ENCODE data around the gene SMARCC2. TPM values are rescaled to one million over a fixed set of nuclear protein-coding genes. Genes with fewer than 3 reads are reported as not detected.

SMARCC2 gene
- total and polyA plus RNA-seq, 2 of the 13 experiments (the other 11 are each of a cell fraction or from before 2014, with no cell fraction given), result 21.3 to 24.1 TPM

DNA sequence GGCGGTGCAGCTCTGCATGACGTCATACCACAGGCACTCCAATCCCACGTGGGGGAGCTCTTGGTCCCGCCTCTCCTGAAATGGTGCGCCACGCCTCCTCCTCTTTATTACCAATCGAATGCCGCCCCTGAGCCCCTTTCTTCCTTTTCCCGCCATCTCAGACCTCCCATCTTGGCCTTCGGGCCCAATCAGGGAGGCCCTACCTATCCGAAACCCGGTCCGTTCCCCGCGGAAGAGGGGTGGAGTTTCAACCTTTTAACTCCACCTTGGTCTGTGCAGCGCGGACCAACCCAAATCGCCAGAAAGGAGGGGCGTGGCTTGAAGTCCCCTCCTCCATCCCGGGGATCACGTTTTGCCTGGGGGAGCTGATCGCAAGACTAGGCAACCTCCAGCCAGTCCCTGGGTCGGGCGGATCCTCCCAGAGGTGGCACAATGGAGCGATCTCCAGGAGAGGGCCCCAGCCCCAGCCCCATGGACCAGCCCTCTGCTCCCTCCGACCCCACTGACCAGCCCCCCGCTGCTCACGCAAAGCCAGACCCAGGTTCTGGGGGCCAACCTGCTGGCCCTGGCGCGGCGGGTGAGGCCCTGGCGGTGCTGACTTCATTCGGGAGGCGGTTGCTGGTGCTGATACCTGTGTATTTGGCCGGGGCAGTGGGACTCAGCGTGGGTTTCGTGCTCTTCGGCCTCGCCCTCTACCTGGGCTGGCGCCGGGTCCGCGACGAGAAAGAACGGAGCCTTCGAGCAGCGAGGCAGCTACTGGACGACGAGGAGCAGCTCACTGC is 61.2 kb downstream of the SMARCC2 start, which contains the start of gene ESYT1 (continued):
- no peak; the same call in 1 of the 2 replicates for TF ChIP-seq MEIS2 (CRISPR knock-in tag; IDR thresholded peaks at IDR 0.05)
- TF ChIP-seq HOXD1 (CRISPR knock-in tag; IDR thresholded peaks at IDR 0.05), result no peak
- TF ChIP-seq, protein P1, sequence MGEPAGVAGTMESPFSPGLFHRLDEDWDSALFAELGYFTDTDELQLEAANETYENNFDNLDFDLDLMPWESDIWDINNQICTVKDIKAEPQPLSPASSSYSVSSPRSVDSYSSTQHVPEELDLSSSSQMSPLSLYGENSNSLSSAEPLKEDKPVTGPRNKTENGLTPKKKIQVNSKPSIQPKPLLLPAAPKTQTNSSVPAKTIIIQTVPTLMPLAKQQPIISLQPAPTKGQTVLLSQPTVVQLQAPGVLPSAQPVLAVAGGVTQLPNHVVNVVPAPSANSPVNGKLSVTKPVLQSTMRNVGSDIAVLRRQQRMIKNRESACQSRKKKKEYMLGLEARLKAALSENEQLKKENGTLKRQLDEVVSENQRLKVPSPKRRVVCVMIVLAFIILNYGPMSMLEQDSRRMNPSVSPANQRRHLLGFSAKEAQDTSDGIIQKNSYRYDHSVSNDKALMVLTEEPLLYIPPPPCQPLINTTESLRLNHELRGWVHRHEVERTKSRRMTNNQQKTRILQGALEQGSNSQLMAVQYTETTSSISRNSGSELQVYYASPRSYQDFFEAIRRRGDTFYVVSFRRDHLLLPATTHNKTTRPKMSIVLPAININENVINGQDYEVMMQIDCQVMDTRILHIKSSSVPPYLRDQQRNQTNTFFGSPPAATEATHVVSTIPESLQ (CRISPR knock-in tag; conservative IDR thresholded peaks at IDR 0.05), result peak; percentile 27; the same call in 1 of the 2 replicates
- no peak for TF ChIP-seq ZNF7 (CRISPR knock-in tag; IDR thresholded peaks at IDR 0.05)
- TF ChIP-seq DNMT3B (CRISPR knock-in tag; conservative IDR thresholded peaks at IDR 0.05), result no peak
- TF ChIP-seq, protein P2, sequence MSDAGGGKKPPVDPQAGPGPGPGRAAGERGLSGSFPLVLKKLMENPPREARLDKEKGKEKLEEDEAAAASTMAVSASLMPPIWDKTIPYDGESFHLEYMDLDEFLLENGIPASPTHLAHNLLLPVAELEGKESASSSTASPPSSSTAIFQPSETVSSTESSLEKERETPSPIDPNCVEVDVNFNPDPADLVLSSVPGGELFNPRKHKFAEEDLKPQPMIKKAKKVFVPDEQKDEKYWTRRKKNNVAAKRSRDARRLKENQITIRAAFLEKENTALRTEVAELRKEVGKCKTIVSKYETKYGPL (CRISPR knock-in tag; IDR thresholded peaks at IDR 0.05), result peak; percentile 46; the same call in 1 of the 2 replicates
- TF ChIP-seq TEAD3 (CRISPR knock-in tag; optimal IDR thresholded peaks at IDR 0.05; ENCODE audit: borderline replicate concordance), result peak; percentile 7
- TF ChIP-seq, protein P3, sequence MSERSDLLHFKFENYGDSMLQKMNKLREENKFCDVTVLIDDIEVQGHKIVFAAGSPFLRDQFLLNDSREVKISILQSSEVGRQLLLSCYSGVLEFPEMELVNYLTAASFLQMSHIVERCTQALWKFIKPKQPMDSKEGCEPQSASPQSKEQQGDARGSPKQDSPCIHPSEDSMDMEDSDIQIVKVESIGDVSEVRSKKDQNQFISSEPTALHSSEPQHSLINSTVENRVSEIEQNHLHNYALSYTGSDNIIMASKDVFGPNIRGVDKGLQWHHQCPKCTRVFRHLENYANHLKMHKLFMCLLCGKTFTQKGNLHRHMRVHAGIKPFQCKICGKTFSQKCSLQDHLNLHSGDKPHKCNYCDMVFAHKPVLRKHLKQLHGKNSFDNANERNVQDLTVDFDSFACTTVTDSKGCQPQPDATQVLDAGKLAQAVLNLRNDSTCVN (CRISPR knock-in tag; IDR thresholded peaks at IDR 0.05; ENCODE audit: borderline replicate concordance), result peak; percentile 41; the same call in 1 of the 2 replicates
- TF ChIP-seq CHD2 (IDR thresholded peaks at IDR 0.05; ENCODE audit: low read depth, low read length), result no peak
- TF ChIP-seq ZNF781 (CRISPR knock-in tag; IDR thresholded peaks at IDR 0.05; ENCODE audit: borderline replicate concordance, not compliant biosample characterization), result peak; percentile 8
- TF ChIP-seq ZNF335 (CRISPR knock-in tag; IDR thresholded peaks at IDR 0.05), result peak; percentile 38; the same call in 1 of the 2 replicates
- TF ChIP-seq, protein P4, sequence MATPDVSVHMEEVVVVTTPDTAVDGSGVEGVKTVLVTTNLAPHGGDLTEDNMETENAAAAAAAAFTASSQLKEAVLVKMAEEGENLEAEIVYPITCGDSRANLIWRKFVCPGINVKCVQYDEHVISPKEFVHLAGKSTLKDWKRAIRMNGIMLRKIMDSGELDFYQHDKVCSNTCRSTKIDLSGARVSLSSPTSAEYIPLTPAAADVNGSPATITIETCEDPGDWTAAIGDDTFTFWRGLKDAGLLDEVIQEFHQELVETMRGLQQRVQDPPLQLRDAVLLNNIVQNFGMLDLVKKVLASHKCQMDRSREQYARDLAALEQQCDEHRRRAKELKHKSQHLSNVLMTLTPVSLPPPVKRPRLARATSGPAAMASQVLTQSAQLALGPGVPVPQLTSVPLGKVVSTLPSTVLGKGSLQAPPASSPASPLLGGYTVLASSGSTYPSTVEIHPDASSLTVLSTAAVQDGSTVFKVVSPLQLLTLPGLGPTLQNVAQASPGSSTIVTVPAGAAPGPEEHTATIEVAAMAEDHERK (CRISPR knock-in tag; IDR thresholded peaks at IDR 0.05; ENCODE audit: low read depth), result no peak
- no peak for TF ChIP-seq ZNF224 (CRISPR knock-in tag; IDR thresholded peaks at IDR 0.05)
- TF ChIP-seq IRF2 (CRISPR knock-in tag; IDR thresholded peaks at IDR 0.05), result peak; percentile 64; the same call in 1 of the 2 replicates
- no peak for TF ChIP-seq ZFP36 (IDR thresholded peaks at IDR 0.05; ENCODE audit: borderline replicate concordance, low read depth, low read length, partially characterized antibody)
- no peak for TF ChIP-seq ZBTB7A (CRISPR knock-in tag; IDR thresholded peaks at IDR 0.05)
- no peak for TF ChIP-seq ZNF225 (CRISPR knock-in tag; IDR thresholded peaks at IDR 0.05)
- 0 out of 2 replicates have a peak, but pooled peaks have one; percentile 20 for TF ChIP-seq FOXA3 (CRISPR knock-in tag; IDR thresholded peaks at IDR 0.05)
- no peak for TF ChIP-seq HNF4G (IDR thresholded peaks at IDR 0.05; ENCODE audit: borderline replicate concordance, low read depth, low read length)
- TF ChIP-seq HNF4G (CRISPR knock-in tag; IDR thresholded peaks at IDR 0.05; ENCODE audit: borderline replicate concordance, low read depth), result no peak
- TF ChIP-seq, protein P5, sequence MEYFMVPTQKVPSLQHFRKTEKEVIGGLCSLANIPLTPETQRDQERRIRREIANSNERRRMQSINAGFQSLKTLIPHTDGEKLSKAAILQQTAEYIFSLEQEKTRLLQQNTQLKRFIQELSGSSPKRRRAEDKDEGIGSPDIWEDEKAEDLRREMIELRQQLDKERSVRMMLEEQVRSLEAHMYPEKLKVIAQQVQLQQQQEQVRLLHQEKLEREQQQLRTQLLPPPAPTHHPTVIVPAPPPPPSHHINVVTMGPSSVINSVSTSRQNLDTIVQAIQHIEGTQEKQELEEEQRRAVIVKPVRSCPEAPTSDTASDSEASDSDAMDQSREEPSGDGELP (IDR thresholded peaks at IDR 0.05; ENCODE audit: borderline replicate concordance, low read depth), result no peak
- peak; percentile 25; the same call in 1 of the 2 replicates for TF ChIP-seq ETV5 (CRISPR knock-in tag; IDR thresholded peaks at IDR 0.05; ENCODE audit: borderline replicate concordance)
- TF ChIP-seq ZNF234 (CRISPR knock-in tag; conservative IDR thresholded peaks at IDR 0.05), result no peak
